BJ (cell line): ENCODE results near the gene FBXL7. TPM values are rescaled to one million over a fixed set of nuclear protein-coding genes. Genes with fewer than 3 reads are reported as not detected.

Experiments used
- CTCF ChIA-PET: fragments of 350-600 bp; formaldehyde crosslinking; extraction: SDS; loops from one replicate; lab custom pipeline; 2021; ENCODE audit warnings: antibody characterized with exemption, inconsistent platforms; lab: Yijun Ruan, JAX
- POLR2A ChIA-PET: fragments of 300-600 bp; sonication (Branson Sonifier 250); formaldehyde crosslinking; extraction: SDS; loops from one replicate; lab custom pipeline; 2021; ENCODE audit warnings: antibody characterized with exemption; lab: Charles Lee
- DNase-seq: peaks from one replicate; pipeline ENCODE4 v3.0.0-alpha.2; 2011; ENCODE audit warnings: low read depth
- H3K27me3 ChIP-seq: 2 replicates; pipeline ENCODE4 v1.6.0; 2011; ENCODE audit warnings: low read length; ENCODE audit not compliant: control insufficient read depth, insufficient read depth
- H3K36me3 ChIP-seq: 2 replicates; pipeline ENCODE4 v1.5.1; 2011; ENCODE audit warnings: low read length; ENCODE audit not compliant: control insufficient read depth, insufficient read depth
- H3K4me3 ChIP-seq: 2 replicates; pipeline ENCODE4 v1.5.1; 2011; ENCODE audit warnings: low read depth, mild to moderate bottlenecking, control low read depth, low read length
- polyA plus RNA-seq: library from polyadenylated mRNA; depleted of rRNA; stranded (reverse); fragments of >200 nt; gene quantifications from 2 replicates; pipeline ENCODE4 v1.2.3, GENCODE V29; 2011
- TF ChIP-seq, protein P1 (sequence below): IDR thresholded peaks from 2 replicates; pipeline ENCODE4 v1.5.1; 2011; ENCODE audit warnings: low read depth, mild to moderate bottlenecking, control low read depth, inconsistent platforms, low read length, moderate library complexity; ENCODE audit not compliant: insufficient read depth

The FBXL7 gene
- polyA plus RNA-seq, 1 experiment = 23.2 TPM

DNA sequence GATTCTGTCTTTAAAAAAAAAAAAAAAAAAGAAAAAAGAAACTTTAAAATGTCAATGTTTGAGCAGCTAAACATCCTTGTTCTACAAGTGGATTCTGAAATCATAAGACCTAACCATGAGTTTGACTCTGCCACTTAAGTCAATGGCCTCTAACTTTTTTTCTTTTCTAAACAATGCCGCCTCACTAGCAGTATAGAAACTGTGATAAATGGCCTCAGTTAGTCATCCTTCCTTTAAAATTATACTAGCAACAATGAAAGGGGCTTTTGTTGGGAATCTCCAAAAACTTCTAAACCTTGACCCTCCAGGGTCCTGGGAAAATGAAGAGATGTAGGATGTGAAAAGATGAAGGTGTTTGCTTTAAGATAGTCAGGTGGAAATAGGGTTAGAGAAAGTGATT lies 71.1 kb downstream of the FBXL7 start:
- no peak for DNase-seq
- H3K4me3 ChIP-seq = no peak overlapping the region
- no peaks in the 10 kb centered on the region for H3K36me3 ChIP-seq
- TF ChIP-seq, protein P1, sequence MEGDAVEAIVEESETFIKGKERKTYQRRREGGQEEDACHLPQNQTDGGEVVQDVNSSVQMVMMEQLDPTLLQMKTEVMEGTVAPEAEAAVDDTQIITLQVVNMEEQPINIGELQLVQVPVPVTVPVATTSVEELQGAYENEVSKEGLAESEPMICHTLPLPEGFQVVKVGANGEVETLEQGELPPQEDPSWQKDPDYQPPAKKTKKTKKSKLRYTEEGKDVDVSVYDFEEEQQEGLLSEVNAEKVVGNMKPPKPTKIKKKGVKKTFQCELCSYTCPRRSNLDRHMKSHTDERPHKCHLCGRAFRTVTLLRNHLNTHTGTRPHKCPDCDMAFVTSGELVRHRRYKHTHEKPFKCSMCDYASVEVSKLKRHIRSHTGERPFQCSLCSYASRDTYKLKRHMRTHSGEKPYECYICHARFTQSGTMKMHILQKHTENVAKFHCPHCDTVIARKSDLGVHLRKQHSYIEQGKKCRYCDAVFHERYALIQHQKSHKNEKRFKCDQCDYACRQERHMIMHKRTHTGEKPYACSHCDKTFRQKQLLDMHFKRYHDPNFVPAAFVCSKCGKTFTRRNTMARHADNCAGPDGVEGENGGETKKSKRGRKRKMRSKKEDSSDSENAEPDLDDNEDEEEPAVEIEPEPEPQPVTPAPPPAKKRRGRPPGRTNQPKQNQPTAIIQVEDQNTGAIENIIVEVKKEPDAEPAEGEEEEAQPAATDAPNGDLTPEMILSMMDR = no peak
- ChIA-PET CTCF (no interaction called here), POLR2A (no interaction called here)
- H3K27me3 ChIP-seq = no peaks in the 10 kb centered on the region

DNA sequence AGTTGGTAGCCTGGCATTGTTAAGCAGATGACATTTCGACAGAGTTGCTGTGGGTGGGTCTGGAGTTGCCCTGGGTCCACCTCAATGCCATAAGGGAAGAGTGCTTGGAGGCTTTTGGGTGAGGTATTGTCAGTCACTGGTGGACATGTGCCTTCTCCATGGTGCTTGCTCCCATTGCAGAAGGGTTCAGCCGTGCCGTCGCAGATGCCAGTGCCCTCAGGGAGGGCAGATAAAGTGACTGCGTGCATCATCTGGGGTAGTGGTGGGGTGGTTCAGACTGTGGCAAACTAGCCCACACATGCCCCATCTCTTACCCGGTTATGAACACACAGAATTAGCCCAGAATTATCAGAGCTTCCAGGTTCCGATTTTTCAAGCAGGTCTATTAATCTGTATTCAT lies 71.6 kb downstream of the FBXL7 start:
- CTCF ChIA-PET = no interaction called here
- no peaks in the 10 kb centered on the region for H3K27me3 ChIP-seq
- DNase-seq = no peak
- no peaks in the 10 kb centered on the region for H3K36me3 ChIP-seq
- POLR2A ChIA-PET = no interaction called here
- no peak overlapping the region for H3K4me3 ChIP-seq
- TF ChIP-seq, protein P1 = no peak

DNA sequence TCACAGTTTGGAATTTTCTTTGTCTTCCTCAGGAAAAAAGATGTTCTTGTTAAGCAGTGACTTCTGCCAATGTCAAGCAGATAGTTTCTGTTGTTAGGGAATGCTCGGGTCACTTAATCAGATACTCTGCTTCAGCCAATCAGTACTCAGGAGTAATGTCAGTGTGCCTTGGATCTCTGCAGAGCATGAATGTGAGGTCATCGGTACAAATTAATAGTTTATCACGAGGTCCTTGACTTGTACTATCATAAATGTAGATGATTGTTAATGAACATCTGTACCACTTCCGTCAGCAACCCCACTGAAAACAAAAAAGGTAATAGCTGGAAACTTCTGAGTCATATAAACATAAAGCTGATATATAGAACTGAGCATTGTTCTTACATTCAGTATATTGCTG lies 73.6 kb downstream of the FBXL7 start:
- no peak overlapping the region for H3K4me3 ChIP-seq
- CTCF ChIA-PET = interaction anchor here (2.4 kb wide), 1 partner anchor 8 kb away, joined by 12 read pairs; no protein-coding TSS in a partner anchor
- no peaks in the 10 kb centered on the region for H3K27me3 ChIP-seq
- POLR2A ChIA-PET = no interaction called here
- no peak for DNase-seq
- TF ChIP-seq, protein P1 = no peak
- H3K36me3 ChIP-seq = no peaks in the 10 kb centered on the region

DNA sequence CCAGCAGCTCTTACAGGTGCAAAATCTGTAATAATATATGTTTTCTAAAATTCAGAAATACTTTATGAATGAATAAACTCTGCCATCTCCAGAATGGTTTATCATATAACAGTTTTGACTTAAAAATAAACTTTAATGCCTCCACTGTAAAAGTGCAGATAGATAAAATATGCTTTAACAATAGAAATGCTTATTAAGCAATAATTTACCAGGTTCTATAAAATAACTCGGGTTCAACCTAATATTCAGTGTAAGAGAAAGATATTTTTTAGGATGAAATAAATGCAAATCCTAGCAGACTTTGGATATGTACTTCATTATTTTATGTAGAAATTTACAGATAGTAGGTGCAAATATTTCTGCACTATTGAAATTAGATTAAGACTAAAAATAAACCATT lies 74.1 kb downstream of the FBXL7 start:
- Histone ChIP-seq H3K4me3 (no peak overlapping the region), H3K27me3 (no peaks in the 10 kb centered on the region), H3K36me3 (no peaks in the 10 kb centered on the region)
- ChIA-PET CTCF (interaction anchor here (2.4 kb wide), 1 partner anchor 9 kb away, joined by 12 read pairs; no protein-coding TSS in a partner anchor), POLR2A (no interaction called here)
- TF ChIP-seq, protein P1 = no peak
- DNase-seq = no peak

DNA sequence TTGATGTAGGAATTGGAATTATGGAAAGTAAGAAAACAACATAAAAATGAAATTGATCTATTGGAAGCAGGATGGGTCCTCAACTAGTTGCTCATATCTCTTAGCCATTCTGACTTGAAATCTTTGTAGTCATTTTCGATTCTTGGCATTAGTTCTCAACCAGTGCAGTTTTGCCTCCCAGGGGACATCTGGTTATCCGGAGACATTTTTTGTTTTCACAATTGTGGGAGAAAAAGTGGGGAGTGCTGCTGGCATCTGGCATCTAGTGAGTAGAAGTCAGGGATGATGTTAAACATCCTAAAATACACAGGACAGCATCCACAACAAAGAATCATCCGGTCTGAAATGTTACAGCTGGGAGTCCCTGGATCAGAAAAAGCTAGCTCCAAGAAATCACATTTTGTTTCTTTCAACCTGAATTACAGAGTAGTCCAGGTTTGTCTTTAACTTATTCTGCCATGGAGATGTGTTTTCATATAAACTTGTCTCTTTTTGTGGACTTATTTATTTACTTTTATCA lies 74.9 kb downstream of the FBXL7 start:
- ChIA-PET POLR2A (no interaction called here), CTCF (interaction anchor here (2.4 kb wide), 1 partner anchor 9 kb away, joined by 12 read pairs; no protein-coding TSS in a partner anchor)

More for the DNA sequence above, 74.9 kb downstream of the FBXL7 start:
- TF ChIP-seq, protein P1 = no peak
- DNase-seq = no peak
- no peak overlapping the region for H3K4me3 ChIP-seq
- no peaks in the 10 kb centered on the region for H3K36me3 ChIP-seq
- H3K27me3 ChIP-seq = no peaks in the 10 kb centered on the region
